ENCODE measurements around the gene DCX.

DCX gene

GRCh38 chrX:111411983-111412382 is at the start of gene DCX:
DCX (minus strand) TSS chrX:111412192; CDS start chrX:111410398, 1,794 bp downstream.
- no peak for DNase-seq (ENCODE audit: low spot score)

- no peak for DNase-seq (ENCODE audit: low spot score)
These were observed 48.6 kb upstream of the DCX start for GRCh38 chrX:111460607-111461006.

GRCh38 chrX:111447298-111447697 is 35.3 kb upstream of the DCX start:
- DNase-seq (ENCODE audit: low spot score): no peak

GRCh38 chrX:111445485-111445884 is 33.5 kb upstream of the DCX start:
- DNase-seq (ENCODE audit: low spot score): no peak

- no peak for DNase-seq (ENCODE audit: low spot score)
These were observed 32.9 kb upstream of the DCX start for GRCh38 chrX:111444881-111445280.

- DNase-seq (ENCODE audit: low spot score): no peak
These were observed 32.0 kb upstream of the DCX start for GRCh38 chrX:111443946-111444345.

- DNase-seq (ENCODE audit: low spot score): no peak
These were observed 30.8 kb upstream of the DCX start for GRCh38 chrX:111442791-111443190.

GRCh38 chrX:111435469-111435868 is 23.5 kb upstream of the DCX start:
- DNase-seq (ENCODE audit: low spot score): no peak

GRCh38 chrX:111431001-111431400 is 19.0 kb upstream of the DCX start:
- no peak for DNase-seq (ENCODE audit: low spot score)

GRCh38 chrX:111411557-111411956 is 435 bp downstream of the DCX start:
- DNase-seq (ENCODE audit: low spot score): no peak

- DNase-seq (ENCODE audit: low spot score): no peak
These were observed 1.4 kb downstream of the DCX start for GRCh38 chrX:111410590-111411078.

GRCh38 chrX:111409326-111409725 is 2.7 kb downstream of the DCX start:
- DNase-seq (ENCODE audit: low spot score): no peak

GRCh38 chrX:111407948-111408347 is 4.0 kb downstream of the DCX start:
- no peak for DNase-seq (ENCODE audit: low spot score)

GRCh38 chrX:111402344-111402743 is 9.6 kb downstream of the DCX start:
- DNase-seq (ENCODE audit: low spot score): no peak

- DNase-seq (ENCODE audit: low spot score): no peak
These were observed 16.8 kb downstream of the DCX start for GRCh38 chrX:111395149-111395548.

GRCh38 chrX:111394569-111394968 is 17.4 kb downstream of the DCX start:
- DNase-seq (ENCODE audit: low spot score): no peak

- DNase-seq (ENCODE audit: low spot score): no peak
These were observed 24.4 kb downstream of the DCX start for GRCh38 chrX:111387470-111388070.

- DNase-seq (ENCODE audit: low spot score): no peak
These were observed 25.3 kb downstream of the DCX start for GRCh38 chrX:111386615-111387233.

GRCh38 chrX:111386077-111386476 is 25.9 kb downstream of the DCX start:
- DNase-seq (ENCODE audit: low spot score): no peak

- DNase-seq (ENCODE audit: low spot score): no peak
These were observed 29.7 kb downstream of the DCX start for GRCh38 chrX:111382277-111382676.

- no peak for DNase-seq (ENCODE audit: low spot score)
These were observed 35.0 kb downstream of the DCX start for GRCh38 chrX:111376897-111377578.

- DNase-seq (ENCODE audit: low spot score): no peak
These were observed 35.5 kb downstream of the DCX start for GRCh38 chrX:111376486-111376885.

- DNase-seq (ENCODE audit: low spot score): no peak
These were observed 36.2 kb downstream of the DCX start for GRCh38 chrX:111375747-111376146.
